GM12878 (cell line): ENCODE results near the gene SYNM. TPM values are rescaled to one million over a fixed set of nuclear protein-coding genes. Genes with fewer than 3 reads are reported as not detected.

Source experiments
- ATAC-seq: fragments of 200-7000 bp; cut with Tn5 transposase; 3 replicates; pipeline ENCODE4 v1.9.1; 2020; ENCODE audit warnings: mild to moderate bottlenecking, moderate library complexity
- BruUV-seq: library from RNA; stranded (reverse); fragments of 400-500 nt; replicated peaks from 2 replicates; lab custom pipeline; 2021; lab: Mats Ljungman, UMichigan
- CTCF ChIA-PET: fragments of 300-600 bp; sonication (Branson Sonifier 250); formaldehyde crosslinking; extraction: SDS; loops from one replicate; lab custom pipeline; 2021; ENCODE audit warnings: inconsistent platforms; lab: Yijun Ruan, JAX
- POLR2A ChIA-PET: fragments of 350-600 bp; formaldehyde crosslinking; extraction: SDS; loops from one replicate; lab custom pipeline; 2021; ENCODE audit warnings: inconsistent platforms; lab: Charles Lee
- RAD21 ChIA-PET: fragments of 300-600 bp; sonication (Branson Sonifier 250); formaldehyde crosslinking; loops from one replicate; lab custom pipeline; 2023; ENCODE audit warnings: antibody characterized with exemption; ENCODE audit not compliant: unreplicated experiment; lab: Charles Lee
- SMC1A ChIA-PET: fragments of 300-600 bp; sonication (Branson Sonifier 250); formaldehyde crosslinking; loops from one replicate; lab custom pipeline; 2023; ENCODE audit not compliant: unreplicated experiment, uncharacterized antibody; lab: Charles Lee
- DNase-seq: peaks from one replicate; pipeline ENCODE4 v3.0.0-alpha.2; 2011; ENCODE audit warnings: low read depth, low spot score
- FAIRE-seq: peaks from 3 replicates; lab custom pipeline; 2011; peaks lifted over from hg19 to GRCh38; lab: Jason Lieb, UNC
- H2AFZ ChIP-seq: 2 replicates; pipeline ENCODE4 v1.6.0; 2011; ENCODE audit warnings: low read depth, low read length, control low read depth; ENCODE audit not compliant: control insufficient read depth
- H3K27ac ChIP-seq: 2 replicates; pipeline ENCODE4 v1.5.1; 2011; ENCODE audit warnings: control low read depth; ENCODE audit not compliant: control insufficient read depth, insufficient read depth
- H3K27me3 ChIP-seq, 2 experiments: replicated peaks in 1 of 2; 2 replicates each; pipeline versions ENCODE4 v1.6.0 to v1.6.1; 2011; ENCODE audit warnings: low read length in 1 of 2; ENCODE audit not compliant: control insufficient read depth in 2 of 2, insufficient read depth in 2 of 2
- H3K36me3 ChIP-seq, 2 experiments: 2 replicates each; pipeline ENCODE4 v1.5.1; 2011; ENCODE audit warnings: low read length in 1 of 2; ENCODE audit not compliant: control insufficient read depth in 2 of 2, insufficient read depth in 2 of 2
- H3K4me1 ChIP-seq: 2 replicates; pipeline ENCODE4 v1.6.1; 2011; ENCODE audit warnings: mild to moderate bottlenecking, low read length, moderate library complexity, mixed read lengths; ENCODE audit not compliant: control insufficient read depth, insufficient read depth
- H3K4me2 ChIP-seq: 2 replicates; pipeline ENCODE4 v1.6.0; 2011; ENCODE audit warnings: control low read depth; ENCODE audit not compliant: control insufficient read depth, insufficient read depth
- H3K4me3 ChIP-seq: fragments of 200-600 bp; sonication (generic); 2 replicates; pipeline ENCODE4 v1.5.1; 2016
- H3K79me2 ChIP-seq: 2 replicates; pipeline ENCODE4 v1.6.0; 2011; ENCODE audit warnings: low read length; ENCODE audit not compliant: control insufficient read depth, insufficient read depth
- H3K9ac ChIP-seq: 2 replicates; pipeline ENCODE4 v1.8.0; 2011; ENCODE audit warnings: low read length, control low read depth, mixed read lengths; ENCODE audit not compliant: control insufficient read depth, insufficient read depth
- H3K9me3 ChIP-seq: replicated peaks from 3 replicates; pipeline ENCODE4 v1.5.1; 2011; ENCODE audit warnings: mild to moderate bottlenecking, low read length; ENCODE audit not compliant: control insufficient read depth, insufficient read depth
- H4K20me1 ChIP-seq: 2 replicates; pipeline ENCODE4 v1.6.0; 2011; ENCODE audit not compliant: control insufficient read depth, insufficient read depth
- ATF2 ChIP-seq: IDR thresholded peaks from 2 replicates; pipeline ENCODE4 v1.6.1; 2012; ENCODE audit warnings: low read length, inconsistent platforms
- BACH1 ChIP-seq: fragments of 450-650 bp; IDR thresholded peaks from 2 replicates; pipeline ENCODE4 v1.6.1; 2017; ENCODE audit warnings: mild to moderate bottlenecking, borderline replicate concordance
- CBFB ChIP-seq: IDR thresholded peaks from 2 replicates; pipeline ENCODE4 v1.6.1; 2016; ENCODE audit warnings: antibody characterized with exemption, low read depth
- CREM ChIP-seq: IDR thresholded peaks from 2 replicates; pipeline ENCODE4 v1.6.1; 2014; ENCODE audit warnings: antibody characterized with exemption, low read depth
- HCFC1 ChIP-seq: fragments of 150-350 bp; IDR thresholded peaks from 2 replicates; pipeline ENCODE4 v1.6.1; 2014; ENCODE audit warnings: low read length
- HDAC6 ChIP-seq: fragments of 200-600 bp; sonication (generic); IDR thresholded peaks from one replicate; pipeline ENCODE4 v1.8.0; 2017; ENCODE audit warnings: antibody characterized with exemption; ENCODE audit not compliant: unreplicated experiment
- HSF1 ChIP-seq: fragments of 150-350 bp; IDR thresholded peaks from 2 replicates; pipeline ENCODE4 v1.6.1; 2014; ENCODE audit warnings: mild to moderate bottlenecking, low read depth, low read length
- MAX ChIP-seq: IDR thresholded peaks from 2 replicates; pipeline ENCODE4 v1.6.1; 2012; ENCODE audit warnings: low read depth, low read length, improper control_type of control experiment
- NFYA ChIP-seq: IDR thresholded peaks from 2 replicates; pipeline ENCODE4 v1.6.1; 2011; ENCODE audit warnings: low read depth, mild to moderate bottlenecking, low read length, improper control_type of control experiment, borderline replicate concordance
- YY1 ChIP-seq: IDR thresholded peaks from 2 replicates; pipeline ENCODE4 v1.6.1; 2011; ENCODE audit warnings: low read depth, mild to moderate bottlenecking, low read length
- ZBTB11 ChIP-seq: fragments of 450-650 bp; formaldehyde crosslinking; IDR thresholded peaks from 2 replicates; pipeline ENCODE4 v1.5.0; 2022; ENCODE audit warnings: mild to moderate bottlenecking, missing genetic modification characterization
- ZBTB4 ChIP-seq: fragments of 450-650 bp; formaldehyde crosslinking; IDR thresholded peaks from 2 replicates; pipeline ENCODE4 v1.4.0; 2022; ENCODE audit warnings: mild to moderate bottlenecking, moderate library complexity
- WGBS: methylation state at CpG from one replicate; pipeline ENCODE4 v1.1.6; 2016; ENCODE audit warnings: low lambda C conversion rate; ENCODE audit not compliant: insufficient replicate concordance, insufficient coverage; ENCODE audit errors: missing lambda C conversion rate; 5-methylcytosine and 5-hydroxymethylcytosine counted together
- in situ Hi-C: fragments of 300-500 bp; cut with MboI; formaldehyde crosslinking; loops from 9 replicates; pipeline ENCODE4 v1.14.3; 2018; ENCODE audit warnings: mixed read lengths
- intact Hi-C: fragments of 100-400 bp; cut with micrococcal nuclease; formaldehyde crosslinking; loops from one replicate; pipeline ENCODE4 v1.14.2; 2022; ENCODE audit not compliant: unreplicated experiment
- polyA plus RNA-seq, 11 experiments: library from polyadenylated mRNA; depleted of rRNA in 4 of 11; unstranded in 6 of 11; stranded (reverse) in 5 of 11; fragments of >200 nt; fragmentation: Nextera tagmentation in 4 of 11; fragmentation: Illumina TruSeq in 1 of 11; extraction: Ambion mirVana in 4 of 11; extraction: Trizol in 1 of 11; gene quantifications; 1 replicate in 1 of 11; 2 replicates in 10 of 11; pipeline versions ENCODE4 v1.2.1 to v1.2.3, GENCODE V29; 2011 to 2016; ENCODE audit warnings: inconsistent platforms in 2 of 11, missing spikeins in 2 of 11, low read depth in 1 of 11
- total RNA-seq, 4 experiments: library from RNA; depleted of rRNA in 3 of 4; stranded (reverse); fragments of >200 nt in 3 of 4; fragmentation: Illumina TruSeq in 1 of 4; extraction: Trizol in 1 of 4; gene quantifications; 2 replicates each; pipeline versions ENCODE4 v1.2.1 to v1.2.3, GENCODE V29; 2013 to 2021

The SYNM gene
- total and polyA plus RNA-seq, 10 of the 15 experiments (the other 5 are each of a cell fraction or from before 2014, with no cell fraction given), result 0.05 to 1.1 (median 0.89) TPM; not detected in 1

GRCh38 chr15:99071091-99071680, 33.7 kb upstream of the SYNM start:
- ChIA-PET RAD21 (interaction anchor here (3.6 kb wide), 1 partner anchor 119 kb away, joined by 16 read pairs; no protein-coding TSS in a partner anchor), SMC1A (interaction anchor here (0.7 to 8.1 kb wide), 4 partner anchors 12 to 474 kb away, joined by 3 to 86 read pairs (median 5); no protein-coding TSS in a partner anchor), CTCF (interaction anchor here (1.1 to 2.0 kb wide), 6 partner anchors 9 to 191 kb away, joined by 3 to 5 read pairs (median 4); no protein-coding TSS in a partner anchor), POLR2A (interaction anchor here (0.6 kb wide), 1 partner anchor 15 kb away, joined by 4 read pairs; no protein-coding TSS in a partner anchor)
- H3K4me2 ChIP-seq, result no peak overlapping the region
- H2AFZ ChIP-seq, result no peak overlapping the region
- no peak for ATAC-seq
- no peak overlapping the region for H3K4me3 ChIP-seq
- H3K27ac ChIP-seq, result no peak overlapping the region
- H3K4me1 ChIP-seq, result peaks cover 7% of the 10 kb centered on the region
- H3K9me3 ChIP-seq, result no peaks in the 10 kb centered on the region; the same call in 2 of the 3 replicates
- intact Hi-C loops, result no loop called here
- no peak for FAIRE-seq
- in situ Hi-C loops, result loop anchor here (10.0 kb wide), 1 partner anchor 416 kb away; no protein-coding TSS in a partner anchor
- H3K36me3 ChIP-seq, result no peaks in the 10 kb centered on the region
- WGBS, result 18% methylated on average over 10 of the region's 10 CpGs
- no peaks in the 10 kb centered on the region for H4K20me1 ChIP-seq
- no TSS peak for BruUV-seq
- no peaks in the 10 kb centered on the region for H3K79me2 ChIP-seq
- no peaks in the 10 kb centered on the region for H3K27me3 ChIP-seq
- no peak for DNase-seq
- no peak overlapping the region for H3K9ac ChIP-seq
- TF ChIP-seq ATF2, result no peak
- TF ChIP-seq CREM, result no peak
- no peak for TF ChIP-seq ZBTB4
- TF ChIP-seq YY1, result no peak
- TF ChIP-seq BACH1, result no peak
- TF ChIP-seq HSF1, result no peak
- no peak for TF ChIP-seq CBFB
- TF ChIP-seq NFYA, result no peak
- TF ChIP-seq ZBTB11 (CRISPR knock-in tag), result no peak
- TF ChIP-seq HDAC6, result no peak
- no peak for TF ChIP-seq MAX
- no peak for TF ChIP-seq HCFC1
